Spinal cord (tissue), 10 donors: Measurements from ENCODE around the gene HAUS3. TPM values are rescaled to one million over a fixed set of nuclear protein-coding genes. Genes with fewer than 3 reads are reported as not detected.

ENCODE experiments used
- DNase-seq, 6 donors: peaks; one replicate each; pipeline versions ENCODE4 v3.0.0 to v3.0.0-alpha.2; 2013 to 2015; ENCODE audit warnings: low spot score in 6 of 6, low read depth in 4 of 6
- H3K27ac ChIP-seq: one replicate; pipeline ENCODE4 v1.5.1; 2013; ENCODE audit warnings: low read depth, low read length, control low read depth
- H3K27me3 ChIP-seq: one replicate; pipeline ENCODE4 v1.6.1; 2013; ENCODE audit warnings: low read length; ENCODE audit not compliant: control insufficient read depth, insufficient read depth
- H3K36me3 ChIP-seq: one replicate; pipeline ENCODE4 v1.6.1; 2013; ENCODE audit warnings: low read length; ENCODE audit not compliant: control insufficient read depth, insufficient read depth
- H3K4me1 ChIP-seq: one replicate; pipeline ENCODE4 v1.6.1; 2013; ENCODE audit warnings: low read length; ENCODE audit not compliant: control insufficient read depth, insufficient read depth
- H3K4me3 ChIP-seq: one replicate; pipeline ENCODE4 v1.5.1; 2013; ENCODE audit warnings: low read depth, low read length, control low read depth
- H3K9me3 ChIP-seq: one replicate; pipeline ENCODE4 v1.6.1; 2013; ENCODE audit warnings: low read length; ENCODE audit not compliant: control insufficient read depth, insufficient read depth
- WGBS: methylation state at CpG from one replicate; pipeline ENCODE4 v1.1.5; 2013; ENCODE audit warnings: missing lambda C conversion rate; ENCODE audit not compliant: insufficient coverage; 5-methylcytosine and 5-hydroxymethylcytosine counted together
- polyA plus RNA-seq, 2 donors: library from polyadenylated mRNA; unstranded; fragments of 120-200 nt; gene quantifications; one replicate each; pipeline ENCODE4 v1.2.1, GENCODE V29; 2013; ENCODE audit not compliant: insufficient read length in 2 of 2
- total RNA-seq, 2 donors: library from RNA; depleted of rRNA in 1 of 2; stranded (reverse); fragments of 120-200 nt in 1 of 2; fragments of >200 nt in 1 of 2; gene quantifications; one replicate each; pipeline versions ENCODE4 v1.2.3 to v1.2.4, GENCODE V29; 2013 to 2014
- donor health status: healthy.

Gene HAUS3
- total and polyA plus RNA-seq, 4 donors: 13.2 to 22.6 (median 16.9) TPM

- Histone ChIP-seq H3K4me1 (peaks cover 80% of the 10 kb centered on the region), H3K4me3 (no peak overlapping the region), H3K36me3 (peaks cover 64% of the 10 kb centered on the region), H3K27me3 (no peaks in the 10 kb centered on the region), H3K27ac (no peak overlapping the region), H3K9me3 (no peaks in the 10 kb centered on the region)
- 89% methylated on average over 13 of the region's 13 CpGs for WGBS
- no peak for DNase-seq
Measured at GRCh38 chr4:2259036-2259540, 17.2 kb upstream of the HAUS3 start.

DNA sequence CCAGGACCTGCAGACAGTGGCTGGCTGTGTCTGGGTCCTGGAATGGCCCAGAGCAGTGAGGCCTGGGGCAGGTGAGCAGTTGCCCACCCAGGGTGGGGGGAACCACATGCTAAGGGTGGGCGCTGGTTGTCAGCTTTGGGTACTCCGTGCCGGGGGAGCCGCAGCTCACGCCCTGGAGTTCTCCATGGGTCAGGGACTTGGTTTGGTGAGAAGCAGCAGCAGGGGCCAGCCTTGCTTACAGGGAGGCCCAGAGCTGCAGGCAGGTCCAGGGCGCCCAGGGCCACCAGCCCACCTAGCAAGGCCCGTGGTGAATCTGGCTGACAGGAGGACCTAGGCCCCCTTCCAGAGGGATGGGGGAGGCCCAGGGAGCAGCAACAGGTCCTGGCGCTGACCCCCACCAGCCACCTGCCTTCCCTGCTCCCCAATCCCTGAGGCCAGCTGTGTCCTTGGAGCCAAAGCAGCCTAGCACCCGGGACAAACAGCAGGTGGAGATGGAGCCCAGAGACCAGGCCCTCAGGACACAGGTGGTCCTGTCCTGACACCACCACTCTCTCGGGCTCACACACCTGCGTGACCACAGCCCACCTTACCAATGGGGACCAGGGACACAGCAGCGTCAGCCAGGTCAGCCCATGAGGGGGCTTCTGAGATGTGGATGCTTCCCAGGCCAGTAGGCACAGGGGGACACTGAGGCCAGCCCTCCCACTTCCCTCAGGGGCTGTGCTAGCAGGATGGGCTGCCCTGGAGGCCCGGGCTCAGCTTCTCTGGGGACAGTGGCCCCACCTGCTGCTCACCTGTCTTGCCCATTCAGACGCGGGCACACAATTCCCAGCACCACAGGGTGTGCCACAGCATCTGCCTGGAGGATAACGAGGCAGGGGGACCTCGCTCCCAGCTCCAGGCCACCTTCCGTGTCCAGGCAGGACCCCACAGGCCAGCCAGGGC, 16.4 kb upstream of the HAUS3 start:
- Histone ChIP-seq H3K27ac (no peak overlapping the region), H3K9me3 (no peaks in the 10 kb centered on the region), H3K4me3 (no peak overlapping the region), H3K4me1 (peaks cover 73% of the 10 kb centered on the region), H3K36me3 (peaks cover 70% of the 10 kb centered on the region), H3K27me3 (no peaks in the 10 kb centered on the region)
- DNase-seq: no peak
- 93% methylated on average over 18 of the region's 18 CpGs for WGBS

- H3K27ac ChIP-seq: no peak overlapping the region
- no peak for DNase-seq
- H3K9me3 ChIP-seq: no peaks in the 10 kb centered on the region
- H3K27me3 ChIP-seq: no peaks in the 10 kb centered on the region
- H3K4me1 ChIP-seq: peaks cover 64% of the 10 kb centered on the region
- H3K4me3 ChIP-seq: no peak overlapping the region
- 86% methylated on average over 14 of the region's 14 CpGs for WGBS
- H3K36me3 ChIP-seq: peaks cover 79% of the 10 kb centered on the region
Measured at GRCh38 chr4:2257361-2258081, 15.6 kb upstream of the HAUS3 start.

DNA sequence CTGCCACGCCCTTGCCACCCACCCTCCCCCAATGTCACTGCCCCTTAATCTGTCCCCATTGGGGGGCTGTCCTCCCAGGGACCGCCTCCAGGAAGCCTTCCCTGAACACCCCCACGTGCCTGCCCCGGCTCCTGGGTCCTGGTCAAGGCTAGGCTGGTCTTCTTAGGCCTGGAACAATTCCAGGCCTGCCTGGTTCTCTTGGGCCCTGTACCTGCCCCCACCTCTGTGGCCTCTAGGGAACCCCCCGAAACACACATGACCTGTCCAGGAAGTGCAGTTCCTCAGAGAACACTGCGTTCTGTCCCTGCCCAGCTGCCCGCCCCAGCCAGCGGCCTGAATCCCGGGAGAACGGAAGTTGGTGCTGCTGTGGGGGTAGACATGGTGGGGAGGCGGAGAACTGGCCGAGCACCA, 14.9 kb upstream of the HAUS3 start:
- DNase-seq: no peak
- 68% methylated on average over 10 of the region's 12 CpGs for WGBS
- Histone ChIP-seq H3K9me3 (no peaks in the 10 kb centered on the region), H3K4me1 (peaks cover 64% of the 10 kb centered on the region), H3K27ac (peak overlapping the region; percentile 72), H3K4me3 (no peak overlapping the region), H3K36me3 (peaks cover 86% of the 10 kb centered on the region), H3K27me3 (no peaks in the 10 kb centered on the region)

- DNase-seq: peak in 1 of 6 donors; percentile 35
- peak overlapping the region; percentile 72 for H3K27ac ChIP-seq
- no peak overlapping the region for H3K4me3 ChIP-seq
- 46% methylated on average over 8 of the region's 8 CpGs for WGBS
- peaks cover 92% of the 10 kb centered on the region for H3K36me3 ChIP-seq
- H3K27me3 ChIP-seq: no peaks in the 10 kb centered on the region
- no peaks in the 10 kb centered on the region for H3K9me3 ChIP-seq
- H3K4me1 ChIP-seq: peaks cover 64% of the 10 kb centered on the region
Measured at GRCh38 chr4:2256156-2256731, 14.3 kb upstream of the HAUS3 start.

DNA sequence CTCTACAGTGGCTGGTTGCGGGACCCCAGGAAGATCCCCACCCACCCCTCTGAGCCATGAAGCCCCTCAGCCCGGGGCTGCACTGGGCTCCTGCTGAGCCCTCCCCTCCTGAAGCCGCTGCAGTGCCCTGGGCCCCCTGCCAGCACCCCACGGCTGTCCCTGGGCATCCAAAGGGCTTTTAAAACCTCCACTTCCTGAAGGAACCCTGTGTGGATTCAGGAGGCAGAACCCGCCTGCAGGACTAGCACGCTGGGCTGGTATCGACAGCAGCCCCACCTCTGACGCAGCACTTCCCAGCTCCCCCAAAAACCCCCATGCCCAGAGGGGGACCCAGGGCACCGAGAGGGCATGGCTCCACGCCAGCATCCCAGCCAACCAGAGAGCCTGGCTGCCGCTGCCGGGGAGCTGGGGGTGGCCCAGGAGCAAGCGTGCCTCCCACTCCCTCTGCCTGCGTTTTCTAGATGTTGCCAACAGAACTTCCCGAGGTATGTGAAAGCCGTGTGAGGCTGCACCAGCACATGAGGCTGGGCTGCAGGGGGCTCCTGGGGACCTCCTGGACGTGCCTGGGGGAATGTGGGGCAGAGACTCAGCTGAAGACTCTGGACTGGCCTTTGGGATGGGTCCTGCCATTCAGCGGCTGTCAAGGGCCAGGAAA, 13.7 kb upstream of the HAUS3 start:
- WGBS: 17% methylated on average over 16 of the region's 18 CpGs
- H3K36me3 ChIP-seq: peaks cover 95% of the 10 kb centered on the region
- no peaks in the 10 kb centered on the region for H3K9me3 ChIP-seq
- H3K4me3 ChIP-seq: no peak overlapping the region
- H3K4me1 ChIP-seq: peaks cover 58% of the 10 kb centered on the region
- DNase-seq: peak in 2 of 6 donors; percentile 61 to 64
- H3K27ac ChIP-seq: peak overlapping the region; percentile 72
- no peaks in the 10 kb centered on the region for H3K27me3 ChIP-seq

DNA sequence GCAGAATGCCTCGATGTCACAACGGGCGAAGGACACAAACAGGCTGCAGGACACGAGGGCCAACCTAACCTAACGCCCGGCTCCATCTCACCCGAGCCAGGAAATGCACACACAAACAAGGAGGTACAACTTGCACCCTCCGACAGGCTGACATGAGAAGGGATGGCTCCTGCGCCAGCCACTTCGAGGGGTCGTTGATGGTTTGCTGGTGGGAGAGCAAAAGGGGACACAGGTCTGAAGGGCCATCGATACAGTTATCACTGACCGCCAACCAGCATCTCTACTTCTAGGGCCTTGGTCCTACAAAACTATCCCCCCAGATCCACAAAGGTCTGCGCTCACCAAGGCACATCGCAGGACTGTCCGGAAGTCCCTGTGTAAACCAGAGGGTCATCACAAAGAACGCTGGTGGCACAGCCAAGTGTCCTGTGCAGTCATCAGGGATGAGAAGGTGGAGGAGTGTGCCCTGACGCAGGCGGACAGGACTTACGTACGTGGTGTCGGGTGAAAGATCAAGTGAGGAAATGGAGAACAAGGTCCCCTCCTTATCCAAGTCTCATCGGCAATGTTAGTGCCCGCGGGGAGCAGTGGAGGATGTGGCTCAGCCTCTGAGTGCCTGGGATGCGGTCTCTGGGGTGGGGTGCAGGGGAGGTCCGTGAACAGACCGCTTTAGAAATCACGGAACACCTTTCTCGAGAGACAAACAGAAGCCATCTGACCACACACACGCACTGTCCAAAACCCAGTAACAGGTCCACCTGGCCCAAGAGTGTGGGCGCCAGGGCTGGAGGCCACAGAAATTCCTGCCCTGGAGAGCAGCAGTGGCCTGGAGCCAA, 13.0 kb upstream of the HAUS3 start:
- Histone ChIP-seq H3K36me3 (peaks cover 95% of the 10 kb centered on the region), H3K27ac (no peak overlapping the region), H3K4me1 (peaks cover 50% of the 10 kb centered on the region), H3K4me3 (no peak overlapping the region), H3K27me3 (no peaks in the 10 kb centered on the region), H3K9me3 (no peaks in the 10 kb centered on the region)
- 88% methylated on average over 29 of the region's 32 CpGs for WGBS
- no peak for DNase-seq

DNA sequence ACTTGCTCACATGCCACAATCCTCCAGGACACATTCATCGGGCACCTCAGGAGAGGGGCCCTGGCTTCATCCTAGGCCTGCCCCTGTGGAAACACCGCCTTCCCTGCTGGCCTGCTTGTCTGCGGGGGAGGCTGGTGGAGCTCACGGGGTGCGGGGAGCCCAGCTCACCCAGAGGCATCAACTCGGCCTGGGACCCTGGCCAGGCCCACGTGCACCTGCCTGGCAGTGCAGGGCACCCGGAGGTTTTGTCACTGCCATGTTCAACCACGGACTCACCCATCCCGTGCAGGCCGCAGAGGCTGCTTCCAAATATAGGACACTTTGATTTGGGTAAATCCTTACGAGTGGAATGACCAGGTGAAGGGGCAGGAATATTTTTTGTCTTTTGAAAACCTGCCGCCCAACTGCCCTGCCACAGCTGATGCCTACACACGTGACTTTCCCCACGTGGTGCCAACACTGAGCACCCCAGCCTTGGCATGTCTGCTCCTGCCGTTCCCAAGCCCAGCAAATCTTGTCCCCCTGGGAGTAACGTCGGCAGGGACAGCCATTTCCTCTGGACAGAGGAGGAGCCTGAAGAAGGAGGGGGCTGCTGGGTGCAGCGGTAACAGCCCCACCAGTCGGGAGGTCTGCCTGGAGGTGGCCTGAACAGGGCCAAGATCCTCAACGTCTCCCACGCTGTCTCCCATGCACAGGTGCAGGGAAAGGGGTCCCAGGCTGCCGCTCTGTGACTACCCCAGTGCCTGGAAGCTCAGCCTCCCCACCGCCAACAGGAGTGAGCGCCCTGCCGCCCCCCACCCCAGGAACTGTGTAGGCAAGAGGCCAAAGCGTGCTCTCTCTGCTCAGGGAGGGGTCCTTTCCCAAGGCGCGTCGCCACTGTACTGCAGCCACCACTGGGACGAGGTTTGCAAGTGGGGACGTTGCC, 11.5 kb upstream of the HAUS3 start:
- Histone ChIP-seq H3K9me3 (no peaks in the 10 kb centered on the region), H3K27me3 (no peaks in the 10 kb centered on the region), H3K4me3 (no peak overlapping the region), H3K36me3 (peaks cover 95% of the 10 kb centered on the region), H3K27ac (no peak overlapping the region), H3K4me1 (peaks cover 36% of the 10 kb centered on the region)
- DNase-seq: no peak
- whole genome bisulfite sequencing: 86% methylated on average over 32 of the region's 32 CpGs
